Tibial nerve (tissue), 3 donors: Measurements from ENCODE around the gene MEIOB.

Source experiments
- POLR2A ChIP-seq, 2 donors: fragments of 450-650 bp; IDR thresholded peaks; one replicate each; pipeline ENCODE4 v1.6.1; 2017; ENCODE audit warnings: antibody characterized with exemption in 2 of 2, mild to moderate bottlenecking in 2 of 2, moderate library complexity in 2 of 2
- TF ChIP-seq, protein P1 (sequence below), 5 experiments: fragments of 200-600 bp in 3 of 5; fragments of 450-650 bp in 2 of 5; sonication (generic) in 3 of 5; IDR thresholded peaks; one replicate each; pipeline ENCODE4 v1.5.1; 2016 to 2019; ENCODE audit warnings: antibody characterized with exemption in 5 of 5, mild to moderate bottlenecking in 3 of 5, moderate library complexity in 2 of 5

- TF ChIP-seq, protein P1, sequence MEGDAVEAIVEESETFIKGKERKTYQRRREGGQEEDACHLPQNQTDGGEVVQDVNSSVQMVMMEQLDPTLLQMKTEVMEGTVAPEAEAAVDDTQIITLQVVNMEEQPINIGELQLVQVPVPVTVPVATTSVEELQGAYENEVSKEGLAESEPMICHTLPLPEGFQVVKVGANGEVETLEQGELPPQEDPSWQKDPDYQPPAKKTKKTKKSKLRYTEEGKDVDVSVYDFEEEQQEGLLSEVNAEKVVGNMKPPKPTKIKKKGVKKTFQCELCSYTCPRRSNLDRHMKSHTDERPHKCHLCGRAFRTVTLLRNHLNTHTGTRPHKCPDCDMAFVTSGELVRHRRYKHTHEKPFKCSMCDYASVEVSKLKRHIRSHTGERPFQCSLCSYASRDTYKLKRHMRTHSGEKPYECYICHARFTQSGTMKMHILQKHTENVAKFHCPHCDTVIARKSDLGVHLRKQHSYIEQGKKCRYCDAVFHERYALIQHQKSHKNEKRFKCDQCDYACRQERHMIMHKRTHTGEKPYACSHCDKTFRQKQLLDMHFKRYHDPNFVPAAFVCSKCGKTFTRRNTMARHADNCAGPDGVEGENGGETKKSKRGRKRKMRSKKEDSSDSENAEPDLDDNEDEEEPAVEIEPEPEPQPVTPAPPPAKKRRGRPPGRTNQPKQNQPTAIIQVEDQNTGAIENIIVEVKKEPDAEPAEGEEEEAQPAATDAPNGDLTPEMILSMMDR (IDR thresholded peaks at IDR 0.05) = no peak
- TF ChIP-seq POLR2A (IDR thresholded peaks at IDR 0.05) = no peak
These were observed 42.2 kb upstream of the MEIOB start for GRCh38 chr16:1914084-1914608.
